Muscle of arm (tissue), 12 donors: Measurements from ENCODE around the gene LRFN2. TPM values are rescaled to one million over a fixed set of nuclear protein-coding genes. Genes with fewer than 3 reads are reported as not detected.

ENCODE experiments used
- DNase-seq: peaks from one replicate; pipeline ENCODE4 v3.0.0-alpha.2; 2013
- polyA plus RNA-seq, 12 donors: library from polyadenylated mRNA; unstranded; fragments of 120-200 nt; gene quantifications; one replicate each; pipeline ENCODE4 v1.2.1, GENCODE V29; 2013; ENCODE audit not compliant: insufficient read length in 12 of 12

The LRFN2 gene
- polyA plus RNA-seq, 12 donors = 0.05 to 0.21 (median 0.07) TPM; not detected in 5

- DNase-seq = no peak
Observed at GRCh38 chr6:40438246-40438887, 148.8 kb downstream of the LRFN2 start.

- no peak for DNase-seq
Observed at GRCh38 chr6:40437631-40438030, 149.5 kb downstream of the LRFN2 start.

GRCh38 chr6:40436685-40437604 is 150.2 kb downstream of the LRFN2 start:
- no peak for DNase-seq

- no peak for DNase-seq
Observed at GRCh38 chr6:40432982-40433381, 154.2 kb downstream of the LRFN2 start.

GRCh38 chr6:40431706-40432105 is 155.5 kb downstream of the LRFN2 start:
- DNase-seq = no peak

GRCh38 chr6:40427196-40427595 is 160.0 kb downstream of the LRFN2 start:
- DNase-seq = no peak

GRCh38 chr6:40426346-40427066 is 160.7 kb downstream of the LRFN2 start:
- no peak for DNase-seq

- peak; percentile 17 for DNase-seq
Observed at GRCh38 chr6:40425192-40425919, 161.8 kb downstream of the LRFN2 start.

GRCh38 chr6:40422046-40422445 is 165.1 kb downstream of the LRFN2 start:
- DNase-seq = no peak

GRCh38 chr6:40419946-40420728 is 167.0 kb downstream of the LRFN2 start:
- no peak for DNase-seq

GRCh38 chr6:40419377-40419776 is 167.8 kb downstream of the LRFN2 start:
- no peak for DNase-seq

GRCh38 chr6:40417031-40417430 is 170.1 kb downstream of the LRFN2 start:
- DNase-seq = no peak

GRCh38 chr6:40414617-40415016 is 172.5 kb downstream of the LRFN2 start:
- no peak for DNase-seq

- no peak for DNase-seq
Observed at GRCh38 chr6:40413239-40413638, 173.9 kb downstream of the LRFN2 start.

- no peak for DNase-seq
Observed at GRCh38 chr6:40411881-40412280, 175.3 kb downstream of the LRFN2 start.

GRCh38 chr6:40410821-40411220 is 176.3 kb downstream of the LRFN2 start:
- DNase-seq = no peak

GRCh38 chr6:40409716-40410397 is 177.3 kb downstream of the LRFN2 start:
- no peak for DNase-seq

GRCh38 chr6:40408786-40409542 is 178.2 kb downstream of the LRFN2 start:
- DNase-seq = no peak

- no peak for DNase-seq
Observed at GRCh38 chr6:40407239-40407638, 179.9 kb downstream of the LRFN2 start.

- DNase-seq = no peak
Observed at GRCh38 chr6:40406175-40406574, 181.0 kb downstream of the LRFN2 start.
